MM.1S (cell line): Measurements from ENCODE around the gene SPOP.

Source experiments
- EZH2 ChIP-seq: fragments of 300-600 bp; sonication (generic); optimal IDR thresholded peaks from 2 replicates; pipeline ENCODE3; 2017; ENCODE audit warnings: low read depth, mild to moderate bottlenecking, antibody characterized with exemption, low read length, mixed read lengths
- EZH2phosphoT487 ChIP-seq: fragments of 300-600 bp; sonication (generic); IDR thresholded peaks from 2 replicates; pipeline ENCODE4 v1.6.1; 2018; ENCODE audit warnings: antibody characterized with exemption, low read length
- TF ChIP-seq, protein P1 (sequence below): fragments of 300-600 bp; sonication (generic); IDR thresholded peaks from 2 replicates; pipeline ENCODE4 v1.5.1; 2016; ENCODE audit warnings: antibody characterized with exemption, low read length, mixed read lengths

DNA sequence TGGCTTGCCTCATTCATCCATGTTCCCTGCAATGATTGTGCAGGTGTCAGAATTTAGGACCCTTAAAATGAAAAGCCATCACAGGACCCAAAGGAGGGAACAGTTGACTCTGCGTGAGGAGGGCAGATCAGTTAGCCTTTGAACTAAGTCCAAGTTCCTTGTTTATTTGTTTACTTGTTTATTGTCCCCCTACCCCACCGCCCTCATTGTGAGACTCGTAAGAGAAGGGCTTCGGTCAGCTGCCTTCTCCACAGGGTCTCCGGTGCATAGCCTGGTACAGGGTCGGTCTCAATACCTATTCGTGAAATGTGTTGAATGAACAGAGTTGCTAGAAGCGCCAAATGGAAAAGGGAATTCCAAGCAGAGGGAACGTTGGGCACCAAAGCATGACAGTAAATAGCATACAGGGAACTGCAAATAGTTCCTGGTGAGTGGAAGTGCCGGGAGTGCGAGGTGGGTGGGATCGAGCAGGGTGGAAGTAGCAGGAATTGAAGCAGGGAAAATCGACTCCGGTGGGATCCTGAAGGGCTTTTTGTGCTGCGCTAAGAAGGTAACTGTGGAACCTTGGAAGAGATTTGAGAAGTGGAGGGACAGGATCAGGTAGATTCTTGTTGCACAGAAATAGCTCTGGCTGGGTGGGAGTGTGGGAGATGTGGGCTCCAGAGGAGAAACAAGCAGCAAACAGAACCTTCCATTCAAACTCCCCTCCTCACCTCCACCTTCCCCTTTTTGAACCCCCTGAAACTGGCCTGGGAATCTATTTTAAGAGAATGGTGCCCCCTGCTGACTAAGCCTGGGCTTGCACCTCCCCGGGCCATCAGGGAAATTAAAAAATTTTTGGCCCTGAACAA, 17.2 kb upstream of the SPOP start:
- no peak for TF ChIP-seq EZH2
- TF ChIP-seq, protein P1, sequence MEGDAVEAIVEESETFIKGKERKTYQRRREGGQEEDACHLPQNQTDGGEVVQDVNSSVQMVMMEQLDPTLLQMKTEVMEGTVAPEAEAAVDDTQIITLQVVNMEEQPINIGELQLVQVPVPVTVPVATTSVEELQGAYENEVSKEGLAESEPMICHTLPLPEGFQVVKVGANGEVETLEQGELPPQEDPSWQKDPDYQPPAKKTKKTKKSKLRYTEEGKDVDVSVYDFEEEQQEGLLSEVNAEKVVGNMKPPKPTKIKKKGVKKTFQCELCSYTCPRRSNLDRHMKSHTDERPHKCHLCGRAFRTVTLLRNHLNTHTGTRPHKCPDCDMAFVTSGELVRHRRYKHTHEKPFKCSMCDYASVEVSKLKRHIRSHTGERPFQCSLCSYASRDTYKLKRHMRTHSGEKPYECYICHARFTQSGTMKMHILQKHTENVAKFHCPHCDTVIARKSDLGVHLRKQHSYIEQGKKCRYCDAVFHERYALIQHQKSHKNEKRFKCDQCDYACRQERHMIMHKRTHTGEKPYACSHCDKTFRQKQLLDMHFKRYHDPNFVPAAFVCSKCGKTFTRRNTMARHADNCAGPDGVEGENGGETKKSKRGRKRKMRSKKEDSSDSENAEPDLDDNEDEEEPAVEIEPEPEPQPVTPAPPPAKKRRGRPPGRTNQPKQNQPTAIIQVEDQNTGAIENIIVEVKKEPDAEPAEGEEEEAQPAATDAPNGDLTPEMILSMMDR: peak; percentile 92
- no peak for TF ChIP-seq EZH2phosphoT487
